H1 (cell line): Measurements from ENCODE around the gene VRK3. TPM values are rescaled to one million over a fixed set of nuclear protein-coding genes. Genes with fewer than 3 reads are reported as not detected.
A peak's percentile ranks its signal among the peaks of the same experiment; 100 is the strongest.

ENCODE experiments used
- CTCF ChIA-PET: fragments of 300-600 bp; sonication (Branson Sonifier 250); formaldehyde crosslinking; loops from one replicate; lab custom pipeline; 2021; ENCODE audit not compliant: partially characterized antibody; lab: Charles Lee
- POLR2A ChIA-PET: fragments of 300-600 bp; sonication (Branson Sonifier 250); formaldehyde crosslinking; loops from one replicate; lab custom pipeline; 2021; ENCODE audit warnings: inconsistent platforms; ENCODE audit not compliant: partially characterized antibody; lab: Charles Lee
- DNase-seq, 2 experiments: peaks; one replicate each; pipeline versions ENCODE4 v3.0.0 to v3.0.0-alpha.2; 2010 to 2022; ENCODE audit warnings: low spot score in 2 of 2, low read depth in 1 of 2, mixed read lengths in 1 of 2
- FAIRE-seq: peaks from 2 replicates; lab custom pipeline; 2011; peaks lifted over from hg19 to GRCh38; lab: Jason Lieb, UNC
- H2AFZ ChIP-seq: 2 replicates; pipeline ENCODE4 v1.8.1; 2012; ENCODE audit warnings: low read length, inconsistent platforms
- H2AK5ac ChIP-seq: 2 replicates; pipeline ENCODE4 v1.6.1; 2013; ENCODE audit warnings: low read depth, low read length
- H2BK120ac ChIP-seq: replicated peaks from 2 replicates; pipeline ENCODE3; 2013; ENCODE audit warnings: low read depth, low read length, inconsistent platforms
- H2BK12ac ChIP-seq: 2 replicates; pipeline ENCODE4 v1.6.1; 2013; ENCODE audit warnings: low read depth, low read length
- H2BK15ac ChIP-seq: 2 replicates; pipeline ENCODE4 v1.6.1; 2013; ENCODE audit warnings: low read length
- H2BK20ac ChIP-seq: 2 replicates; pipeline ENCODE4 v1.6.1; 2013; ENCODE audit warnings: low read length
- H2BK5ac ChIP-seq: 2 replicates; pipeline ENCODE4 v1.6.1; 2013; ENCODE audit warnings: low read depth, low read length
- H3K14ac ChIP-seq: 2 replicates; pipeline ENCODE4 v1.6.1; 2013; ENCODE audit warnings: inconsistent platforms; ENCODE audit not compliant: insufficient read length
- H3K18ac ChIP-seq: 2 replicates; pipeline ENCODE4 v1.6.1; 2013; ENCODE audit warnings: low read length; ENCODE audit errors: extremely low read depth
- H3K23ac ChIP-seq: 2 replicates; pipeline ENCODE4 v1.6.1; 2013; ENCODE audit warnings: inconsistent platforms; ENCODE audit not compliant: insufficient read length
- H3K23me2 ChIP-seq: 2 replicates; pipeline ENCODE4 v1.6.1; 2013; ENCODE audit warnings: low read depth, low read length
- H3K27ac ChIP-seq: 2 replicates; pipeline ENCODE4 v1.6.1; 2011; ENCODE audit warnings: low read depth, low read length, inconsistent platforms
- H3K27me3 ChIP-seq, 4 experiments: replicated peaks in 1 of 4; 1 replicate in 1 of 4; 2 replicates in 3 of 4; pipeline versions ENCODE4 v1.6.1 to v1.8.1; 2011 to 2013; ENCODE audit warnings: low read length in 3 of 4, mild to moderate bottlenecking in 3 of 4, inconsistent platforms in 2 of 4, mixed read lengths in 2 of 4, moderate library complexity in 1 of 4; ENCODE audit not compliant: control insufficient read depth in 3 of 4, insufficient read depth in 3 of 4; ENCODE audit errors: extremely low read depth in 1 of 4
- H3K36me3 ChIP-seq, 4 experiments: 2 replicates each; pipeline versions ENCODE4 v1.6.1 to v1.8.1; 2011 to 2013; ENCODE audit warnings: mild to moderate bottlenecking in 4 of 4, low read length in 3 of 4, moderate library complexity in 2 of 4, control low read depth in 1 of 4, inconsistent platforms in 1 of 4; ENCODE audit not compliant: insufficient read depth in 4 of 4, control insufficient read depth in 2 of 4
- H3K4ac ChIP-seq: replicated peaks from 2 replicates; pipeline ENCODE3; 2013; ENCODE audit warnings: low read length, low read depth, mixed read lengths, inconsistent platforms; ENCODE audit not compliant: insufficient read length
- H3K4me1 ChIP-seq, 4 experiments: replicated peaks in 1 of 4; 1 replicate in 1 of 4; 2 replicates in 3 of 4; pipeline versions ENCODE4 v1.6.1 to v1.8.1; 2011 to 2013; ENCODE audit warnings: low read length in 3 of 4, inconsistent platforms in 2 of 4, mixed read lengths in 1 of 4; ENCODE audit not compliant: insufficient read depth in 4 of 4, control insufficient read depth in 3 of 4
- H3K4me2 ChIP-seq, 2 experiments: 2 replicates each; pipeline versions ENCODE4 v1.6.1 to v1.8.1; 2011 to 2013; ENCODE audit warnings: low read depth in 2 of 2, low read length in 2 of 2, control low read depth in 1 of 2, inconsistent platforms in 1 of 2, mild to moderate bottlenecking in 1 of 2; ENCODE audit not compliant: insufficient read depth in 1 of 2
- H3K4me3 ChIP-seq, 4 experiments: fragments of 200-600, 300-600 bp in 1 of 4; sonication (generic), shearing (Covaris generic), sonication (Bioruptor Twin) in 1 of 4; 2 replicates each; pipeline versions ENCODE4 v1.5.1 to v1.8.1; 2011 to 2016; ENCODE audit warnings: low read length in 4 of 4, low read depth in 3 of 4, control low read depth in 2 of 4, inconsistent platforms in 2 of 4, mild to moderate bottlenecking in 2 of 4, mixed read lengths in 1 of 4, moderate library complexity in 1 of 4; ENCODE audit not compliant: insufficient read depth in 2 of 4; ENCODE audit errors: extremely low read depth in 1 of 4
- H3K56ac ChIP-seq: replicated peaks from 2 replicates; pipeline ENCODE3; 2013; ENCODE audit warnings: low read depth, mild to moderate bottlenecking, mixed read lengths, low read length, inconsistent platforms; ENCODE audit not compliant: insufficient read length
- H3K79me1 ChIP-seq: 2 replicates; pipeline ENCODE4 v1.6.1; 2013; ENCODE audit warnings: low read depth, low read length, control low read depth
- H3K79me2 ChIP-seq, 2 experiments: 2 replicates each; pipeline versions ENCODE4 v1.6.1 to v1.8.1; 2012 to 2013; ENCODE audit warnings: low read length in 2 of 2, mild to moderate bottlenecking in 2 of 2, inconsistent platforms in 1 of 2; ENCODE audit not compliant: insufficient read depth in 2 of 2, control insufficient read depth in 1 of 2
- H3K9ac ChIP-seq, 4 experiments: replicated peaks in 1 of 4; 1 replicate in 1 of 4; 2 replicates in 3 of 4; pipeline versions ENCODE4 v1.6.1 to v1.8.1; 2011 to 2013; ENCODE audit warnings: low read depth in 3 of 4, low read length in 3 of 4, control low read depth in 2 of 4, mild to moderate bottlenecking in 2 of 4, moderate library complexity in 2 of 4, inconsistent platforms in 1 of 4; ENCODE audit errors: extremely low read depth in 1 of 4
- H3K9me3 ChIP-seq, 2 experiments: 2 replicates each; pipeline versions ENCODE4 v1.6.1 to v1.8.1; 2012 to 2013; ENCODE audit warnings: mild to moderate bottlenecking in 2 of 2, moderate library complexity in 2 of 2, control low read depth in 1 of 2, inconsistent platforms in 1 of 2, low read depth in 1 of 2, low read length in 1 of 2, mixed read lengths in 1 of 2; ENCODE audit not compliant: insufficient read depth in 2 of 2
- H4K20me1 ChIP-seq, 2 experiments: replicated peaks in 1 of 2; 2 replicates each; pipeline versions ENCODE3 to v1.8.1; 2011 to 2013; ENCODE audit warnings: inconsistent platforms in 2 of 2, low read length in 2 of 2, mild to moderate bottlenecking in 1 of 2; ENCODE audit not compliant: insufficient read depth in 2 of 2, control insufficient read depth in 1 of 2
- H4K5ac ChIP-seq: 2 replicates; pipeline ENCODE4 v1.6.1; 2013; ENCODE audit warnings: low read length, low read depth, mixed read lengths, inconsistent platforms; ENCODE audit not compliant: insufficient read length
- H4K8ac ChIP-seq: 2 replicates; pipeline ENCODE4 v1.8.0; 2013; ENCODE audit warnings: mild to moderate bottlenecking, moderate library complexity, low read length, inconsistent platforms; ENCODE audit not compliant: insufficient read depth; ENCODE audit errors: extremely low read depth
- H4K91ac ChIP-seq: replicated peaks from 2 replicates; pipeline ENCODE3; 2013; ENCODE audit warnings: low read length, mixed read lengths, inconsistent platforms; ENCODE audit not compliant: insufficient read length
- CHD1 ChIP-seq: IDR thresholded peaks from 2 replicates; pipeline ENCODE4 v1.6.1; 2012; ENCODE audit warnings: low read depth, low read length, improper control_type of control experiment
- EP300 ChIP-seq, 2 experiments: IDR thresholded peaks; 1 replicate in 1 of 2; 2 replicates in 1 of 2; pipeline ENCODE4 v1.6.1; 2011 to 2012; ENCODE audit warnings: low read depth in 2 of 2, low read length in 2 of 2, mild to moderate bottlenecking in 2 of 2, borderline replicate concordance in 1 of 2, inconsistent platforms in 1 of 2, moderate library complexity in 1 of 2
- POLR2A ChIP-seq, 2 experiments: IDR thresholded peaks; 1 replicate in 1 of 2; 2 replicates in 1 of 2; pipeline ENCODE4 v1.6.1; 2011; ENCODE audit warnings: low read depth in 2 of 2, low read length in 2 of 2, mild to moderate bottlenecking in 2 of 2; ENCODE audit errors: control extremely low read depth in 1 of 2
- RXRA ChIP-seq: IDR thresholded peaks from 2 replicates; pipeline ENCODE4 v1.6.1; 2011; ENCODE audit warnings: low read depth, mild to moderate bottlenecking, low read length, moderate library complexity; ENCODE audit not compliant: insufficient read depth
- SIX5 ChIP-seq: IDR thresholded peaks from 2 replicates; pipeline ENCODE4 v1.6.1; 2011; ENCODE audit warnings: mild to moderate bottlenecking, low read depth, low read length
- SP4 ChIP-seq: IDR thresholded peaks from 2 replicates; pipeline ENCODE4 v1.6.1; 2012; ENCODE audit warnings: low read length, inconsistent platforms
- SRF ChIP-seq: IDR thresholded peaks from 2 replicates; pipeline ENCODE4 v1.6.1; 2011; ENCODE audit warnings: mild to moderate bottlenecking, low read depth, low read length, moderate library complexity
- TCF12 ChIP-seq: IDR thresholded peaks from 2 replicates; pipeline ENCODE4 v1.6.1; 2011; ENCODE audit warnings: low read depth, mild to moderate bottlenecking, low read length
- YY1 ChIP-seq: IDR thresholded peaks from 2 replicates; pipeline ENCODE4 v1.6.1; 2011; ENCODE audit warnings: low read depth, mild to moderate bottlenecking, low read length
- WGBS, 2 experiments: shearing (Covaris generic) in 1 of 2; methylation state at CpG; one replicate each; pipeline versions ENCODE4 v1.1.6 to v1.1.7; 2013 to 2015; ENCODE audit warnings: low lambda C conversion rate in 2 of 2, mixed read lengths in 2 of 2, inconsistent platforms in 1 of 2, low coverage in 1 of 2, missing lambda C conversion rate in 1 of 2; ENCODE audit not compliant: insufficient replicate concordance in 2 of 2, insufficient coverage in 1 of 2, insufficient read length in 1 of 2; ENCODE audit errors: extremely low coverage in 1 of 2, missing lambda C conversion rate in 1 of 2; 5-methylcytosine and 5-hydroxymethylcytosine counted together
- polyA plus RNA-seq, 7 experiments: library from polyadenylated mRNA; depleted of rRNA in 3 of 7; stranded (reverse) in 5 of 7; unstranded in 2 of 7; fragments of >200 nt in 5 of 7; fragments of 200-250 nt in 2 of 7; gene quantifications; 1 replicate in 5 of 7; 2 replicates in 1 of 7; 4 replicates in 1 of 7; pipeline versions ENCODE4 v1.2.1 to v1.2.3, GENCODE V29; 2011 to 2013; ENCODE audit warnings: missing spikeins in 2 of 7, mixed read lengths in 2 of 7
- total RNA-seq: library from RNA; stranded (reverse); fragmentation: NEBNext Ultra II Directional; extraction: Animal tissue kit (Norgen Biotek cat#: 25700); gene quantifications from 2 replicates; pipeline ENCODE4 v1.2.1, GENCODE V29; 2021

VRK3 gene
- total and polyA plus RNA-seq, 2 of the 8 experiments (the other 6 are each of a cell fraction or from before 2014, with no cell fraction given), result 21.3 to 36.1 TPM

GRCh38 chr19:49973987-49974386 is 51.2 kb downstream of the VRK3 start:
- Histone ChIP-seq H3K27ac (no peak overlapping the region), H3K4me2 (no peak overlapping the region), H4K20me1 (peaks cover 0 to 2% of the 10 kb centered on the region in 2 experiments), H3K9me3 (no peaks in the 10 kb centered on the region), H3K4ac (no peak overlapping the region), H3K27me3 (no peaks in the 10 kb centered on the region), H3K79me1 (no peaks in the 10 kb centered on the region), H3K14ac (no peak overlapping the region), H3K18ac (no peak overlapping the region), H2AK5ac (no peak overlapping the region), H2BK20ac (no peak overlapping the region), H3K4me3 (no peak overlapping the region), H2AFZ (no peak overlapping the region), H4K91ac (no peak overlapping the region)
- CTCF ChIA-PET, result interaction anchor here (16.2 kb wide), 1 partner anchor 35 kb away, joined by 231 read pairs; no protein-coding TSS in a partner anchor
- WGBS, 2 experiments, result 93% methylated on average over 18 of the region's 18 CpGs; no CpG with 5 or more reads in 1 of the 2 experiments
- TF ChIP-seq SP4 (no peak), POLR2A (IDR thresholded peaks at IDR 0.05; ENCODE audit: control extremely low read depth in 1 of 2, low read depth in 2 of 2, low read length in 2 of 2) (no peak), YY1 (no peak), SRF (no peak), TCF12 (no peak), EP300 (IDR thresholded peaks at IDR 0.05; ENCODE audit: borderline replicate concordance in 1 of 2, low read depth in 2 of 2, low read length in 2 of 2) (no peak), RXRA (no peak), CHD1 (no peak), SIX5 (no peak)
- TF ChIP-seq, all 59 proteins: peak for 0
- H2BK120ac ChIP-seq, result no peak overlapping the region
- no peak overlapping the region for H3K9ac ChIP-seq
- POLR2A ChIA-PET, result interaction anchor here (0.7 kb wide), 1 partner anchor 41 kb away, joined by 5 read pairs; no protein-coding TSS in a partner anchor
- H2BK12ac ChIP-seq, result no peak overlapping the region
- no peaks in the 10 kb centered on the region; a peak in 1 of 7 replicates for H3K4me1 ChIP-seq
- H4K5ac ChIP-seq, result no peak overlapping the region
- DNase-seq (no peak), FAIRE-seq (no peak)
- H3K23ac ChIP-seq, result no peak overlapping the region
- H2BK5ac ChIP-seq, result peak overlapping the region; percentile 10; the same call in 1 of the 2 replicates
- H3K56ac ChIP-seq, result no peak overlapping the region
- no peaks in the 10 kb centered on the region for H3K36me3 ChIP-seq
- H3K23me2 ChIP-seq, result no peaks in the 10 kb centered on the region
- H2BK15ac ChIP-seq, result no peak overlapping the region
- no peaks in the 10 kb centered on the region for H3K79me2 ChIP-seq
- H4K8ac ChIP-seq, result no peak overlapping the region
